GM12874 (cell line): ENCODE measurements around the gene IL36RN.

Experiments
- CTCF ChIP-seq: IDR thresholded peaks from 2 replicates; pipeline ENCODE4 v1.5.1; 2011; ENCODE audit warnings: low read depth, mild to moderate bottlenecking, control low read depth, low read length, moderate library complexity; ENCODE audit not compliant: insufficient read depth

Gene IL36RN

DNA sequence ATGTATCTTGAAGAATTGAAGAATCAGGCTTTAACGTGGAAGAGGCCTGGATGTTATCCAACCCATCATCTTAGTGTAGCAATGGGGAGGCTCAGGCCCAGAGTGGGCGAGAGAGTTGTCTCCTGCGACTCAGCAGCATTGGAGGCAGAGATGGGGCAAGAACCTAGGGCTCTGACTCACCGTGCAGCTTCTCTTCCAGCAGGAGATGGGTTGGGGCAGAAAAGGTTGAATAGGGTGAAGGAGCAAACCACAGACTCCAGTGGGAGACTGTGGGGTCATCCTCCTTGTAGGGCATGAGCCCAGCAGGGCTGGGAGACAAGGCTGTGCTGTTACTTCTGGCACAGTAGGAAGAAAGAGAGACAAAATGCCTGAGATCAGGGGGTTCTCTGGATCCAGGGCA, 1.4 kb downstream of the IL36RN start:
- TF ChIP-seq CTCF = no peak

DNA sequence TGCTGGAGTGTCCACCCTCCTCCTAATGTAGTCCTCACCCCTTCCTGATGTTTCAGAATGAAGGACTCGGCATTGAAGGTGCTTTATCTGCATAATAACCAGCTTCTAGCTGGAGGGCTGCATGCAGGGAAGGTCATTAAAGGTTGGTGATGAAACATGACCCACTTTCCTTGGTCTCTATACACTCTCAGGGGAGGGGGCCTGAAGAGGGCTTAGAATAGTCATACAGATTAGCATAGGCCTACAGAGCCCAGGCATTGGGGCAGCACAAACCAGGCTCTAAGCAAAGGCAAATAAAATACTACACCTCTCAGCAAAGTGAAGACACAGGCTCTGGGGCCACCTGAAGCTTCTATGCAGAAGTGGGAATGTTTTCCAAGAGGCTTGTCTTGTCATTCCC, 1.8 kb downstream of the IL36RN start:
- TF ChIP-seq CTCF = no peak

DNA sequence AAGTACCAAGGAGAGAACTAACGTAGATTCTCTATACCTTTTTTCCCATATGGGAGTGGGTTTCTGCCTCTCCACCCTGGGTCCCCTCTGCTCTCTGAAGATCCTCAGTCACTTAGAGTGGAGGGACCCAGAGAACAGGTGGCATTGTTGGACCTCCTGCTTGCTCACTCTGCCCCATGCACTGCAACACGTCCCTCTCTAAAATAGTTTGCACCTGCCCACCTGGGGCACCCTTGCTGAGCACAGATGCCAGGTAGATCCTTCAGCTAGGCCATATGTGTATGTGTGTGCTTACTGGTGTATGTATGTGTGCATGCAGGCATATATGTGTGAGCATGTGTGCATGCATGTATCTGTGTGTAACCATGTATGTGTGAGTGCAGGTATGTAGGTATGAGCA, 2.2 kb downstream of the IL36RN start:
- no peak for TF ChIP-seq CTCF

DNA sequence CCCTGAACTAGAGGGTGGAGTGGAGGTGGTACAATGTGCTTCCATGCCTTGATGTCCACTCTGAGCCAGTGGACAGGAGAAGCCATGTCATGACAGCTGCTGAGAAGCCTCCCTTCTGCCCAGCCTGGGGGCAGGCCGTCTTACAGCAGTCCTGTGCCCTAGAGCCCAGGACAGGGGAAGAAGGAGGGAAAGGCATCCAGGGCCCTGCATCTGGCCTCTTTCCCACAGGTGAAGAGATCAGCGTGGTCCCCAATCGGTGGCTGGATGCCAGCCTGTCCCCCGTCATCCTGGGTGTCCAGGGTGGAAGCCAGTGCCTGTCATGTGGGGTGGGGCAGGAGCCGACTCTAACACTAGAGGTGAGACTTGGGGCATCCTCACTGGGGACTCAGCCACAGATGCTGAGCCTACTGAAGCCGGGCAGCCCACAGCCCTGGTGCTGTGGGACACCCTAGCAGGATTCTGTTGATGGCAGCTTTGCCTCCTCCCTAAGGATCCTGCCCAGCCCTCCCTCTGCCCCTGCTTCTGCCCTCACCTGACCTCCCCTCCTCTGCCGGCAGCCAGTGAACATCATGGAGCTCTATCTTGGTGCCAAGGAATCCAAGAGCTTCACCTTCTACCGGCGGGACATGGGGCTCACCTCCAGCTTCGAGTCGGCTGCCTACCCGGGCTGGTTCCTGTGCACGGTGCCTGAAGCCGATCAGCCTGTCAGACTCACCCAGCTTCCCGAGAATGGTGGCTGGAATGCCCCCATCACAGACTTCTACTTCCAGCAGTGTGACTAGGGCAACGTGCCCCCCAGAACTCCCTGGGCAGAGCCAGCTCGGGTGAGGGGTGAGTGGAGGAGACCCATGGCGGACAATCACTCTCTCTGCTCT, 3.1 kb downstream of the IL36RN start:
- no peak for TF ChIP-seq CTCF

DNA sequence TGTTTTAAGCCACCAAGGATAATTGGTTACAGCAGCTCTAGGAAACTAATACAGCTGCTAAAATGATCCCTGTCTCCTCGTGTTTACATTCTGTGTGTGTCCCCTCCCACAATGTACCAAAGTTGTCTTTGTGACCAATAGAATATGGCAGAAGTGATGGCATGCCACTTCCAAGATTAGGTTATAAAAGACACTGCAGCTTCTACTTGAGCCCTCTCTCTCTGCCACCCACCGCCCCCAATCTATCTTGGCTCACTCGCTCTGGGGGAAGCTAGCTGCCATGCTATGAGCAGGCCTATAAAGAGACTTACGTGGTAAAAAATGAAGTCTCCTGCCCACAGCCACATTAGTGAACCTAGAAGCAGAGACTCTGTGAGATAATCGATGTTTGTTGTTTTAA, 5.3 kb downstream of the IL36RN start:
- no peak for TF ChIP-seq CTCF

- TF ChIP-seq CTCF = no peak
These were observed 5.9 kb downstream of the IL36RN start for GRCh38 chr2:113064898-113065297.

DNA sequence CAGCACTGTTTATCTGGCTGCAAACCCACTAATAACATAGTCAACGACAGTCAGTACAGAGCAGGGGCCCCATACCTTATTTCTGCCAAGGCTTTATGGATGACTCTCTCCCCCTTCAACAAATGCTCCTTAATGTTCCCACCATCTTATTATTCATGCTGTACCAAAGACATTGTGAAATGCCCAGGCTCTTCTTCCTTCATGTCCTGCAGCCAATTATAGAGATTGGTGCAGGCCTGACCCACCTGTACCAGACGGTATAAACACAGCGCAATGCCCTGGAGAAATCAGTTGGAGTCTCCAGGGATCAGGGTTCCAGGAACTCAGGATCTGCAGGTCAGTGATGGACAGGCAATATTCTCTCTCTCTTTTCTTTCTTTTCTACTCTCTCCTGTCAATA, 8.7 kb downstream of the IL36RN start, which contains the start of gene IL1F10:
IL1F10 (plus strand) TSS at position 290 of the 400 bp plus-strand sequence. CDS start 4,769 bp downstream, outside the sequence.
- TF ChIP-seq CTCF = no peak
